Measurements from ENCODE around the gene LTO1. TPM values are rescaled to one million over a fixed set of nuclear protein-coding genes. Genes with fewer than 3 reads are reported as not detected.
A peak's percentile ranks its signal among the peaks of the same experiment; 100 is the strongest.

The LTO1 gene
- total and polyA plus RNA-seq, 3 donors from 2014 or later, result 27.0 to 38.7 (median 38.0) TPM

DNA sequence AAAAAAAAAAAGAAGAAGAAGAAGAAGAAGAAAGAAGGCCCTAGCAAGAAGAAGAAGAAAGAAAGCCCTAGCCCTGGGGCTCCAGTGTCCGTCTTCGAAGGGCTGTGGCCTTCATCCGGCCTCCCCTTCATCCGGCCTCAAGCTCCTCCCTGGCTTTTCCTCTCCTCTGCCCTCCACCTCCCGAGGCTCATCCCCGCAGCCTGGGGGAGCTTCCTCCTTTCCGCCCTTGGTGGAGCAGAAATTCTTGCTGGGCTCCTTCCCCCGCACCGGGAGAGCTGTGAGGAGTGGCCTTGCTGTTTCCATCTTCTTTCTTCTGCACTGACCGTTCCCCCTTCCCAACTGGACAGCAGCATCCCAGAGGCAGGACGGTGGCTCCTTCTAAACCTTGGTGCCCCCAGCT is 9.5 kb upstream of the LTO1 start:
- H3K27ac ChIP-seq, result no peak overlapping the region
- 64 to 68% methylated on average over 10 to 11 of the region's 11 CpGs for WGBS, 2 donors
- no peaks in the 10 kb centered on the region for H3K4me1 ChIP-seq
- TF ChIP-seq, protein P1, sequence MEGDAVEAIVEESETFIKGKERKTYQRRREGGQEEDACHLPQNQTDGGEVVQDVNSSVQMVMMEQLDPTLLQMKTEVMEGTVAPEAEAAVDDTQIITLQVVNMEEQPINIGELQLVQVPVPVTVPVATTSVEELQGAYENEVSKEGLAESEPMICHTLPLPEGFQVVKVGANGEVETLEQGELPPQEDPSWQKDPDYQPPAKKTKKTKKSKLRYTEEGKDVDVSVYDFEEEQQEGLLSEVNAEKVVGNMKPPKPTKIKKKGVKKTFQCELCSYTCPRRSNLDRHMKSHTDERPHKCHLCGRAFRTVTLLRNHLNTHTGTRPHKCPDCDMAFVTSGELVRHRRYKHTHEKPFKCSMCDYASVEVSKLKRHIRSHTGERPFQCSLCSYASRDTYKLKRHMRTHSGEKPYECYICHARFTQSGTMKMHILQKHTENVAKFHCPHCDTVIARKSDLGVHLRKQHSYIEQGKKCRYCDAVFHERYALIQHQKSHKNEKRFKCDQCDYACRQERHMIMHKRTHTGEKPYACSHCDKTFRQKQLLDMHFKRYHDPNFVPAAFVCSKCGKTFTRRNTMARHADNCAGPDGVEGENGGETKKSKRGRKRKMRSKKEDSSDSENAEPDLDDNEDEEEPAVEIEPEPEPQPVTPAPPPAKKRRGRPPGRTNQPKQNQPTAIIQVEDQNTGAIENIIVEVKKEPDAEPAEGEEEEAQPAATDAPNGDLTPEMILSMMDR (IDR thresholded peaks at IDR 0.05), result no peak
- no peak for TF ChIP-seq POLR2A (IDR thresholded peaks at IDR 0.05)
- intact Hi-C loops (cut with DNase I; ENCODE audit: low total_unique reads), result loop anchor here (5.0 kb wide), 1 partner anchor 513 kb away; no protein-coding TSS in a partner anchor
- H3K4me3 ChIP-seq, result no peak overlapping the region
- DNase-seq, result no peak
- H3K36me3 ChIP-seq (ENCODE audit: low read depth, missing control alignments), result no peaks in the 10 kb centered on the region
- no peaks in the 10 kb centered on the region for H3K9me3 ChIP-seq
- no peaks in the 10 kb centered on the region for H3K27me3 ChIP-seq

DNA sequence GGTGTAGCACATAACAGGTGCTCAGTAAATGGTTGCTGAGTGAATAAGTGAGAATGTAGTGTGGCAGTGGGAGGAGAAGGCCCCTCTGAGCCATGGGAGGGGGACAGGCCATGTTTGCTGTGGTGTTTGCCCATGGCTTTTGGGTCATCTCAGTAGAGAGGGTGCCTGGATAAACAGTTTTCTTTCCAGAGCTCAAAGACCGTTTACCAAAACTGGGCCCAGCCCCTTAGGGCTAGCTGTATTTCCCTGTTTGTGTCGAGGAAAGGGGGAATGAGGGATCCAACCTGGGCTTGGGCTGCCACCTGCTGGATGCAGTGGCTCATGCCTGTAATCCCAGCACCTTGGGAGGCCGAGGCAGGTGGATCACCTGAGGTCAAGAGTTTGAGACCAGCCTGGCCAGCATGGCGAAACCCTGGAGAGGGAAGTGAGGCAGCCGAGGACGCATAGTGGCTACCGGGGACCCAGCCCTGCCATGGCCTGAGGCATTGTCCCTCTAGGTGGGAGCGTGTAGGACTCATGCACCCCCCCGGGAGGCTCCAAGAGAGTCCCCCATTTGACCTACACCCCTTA is 8.7 kb upstream of the LTO1 start:
- intact Hi-C loops (cut with DNase I; ENCODE audit: low total_unique reads), result loop anchor here (5.0 kb wide), 1 partner anchor 513 kb away; no protein-coding TSS in a partner anchor

GRCh38 chr11:69682681-69683326 is 7.7 kb upstream of the LTO1 start:
- Histone ChIP-seq H3K27me3 (no peaks in the 10 kb centered on the region), H3K36me3 (ENCODE audit: low read depth, missing control alignments) (no peaks in the 10 kb centered on the region), H3K9me3 (no peaks in the 10 kb centered on the region), H3K4me1 (no peaks in the 10 kb centered on the region), H3K4me3 (no peak overlapping the region), H3K27ac (no peak overlapping the region)
- intact Hi-C loops (cut with DNase I; ENCODE audit: low total_unique reads), result loop anchor here (5.0 kb wide), 1 partner anchor 514 kb away; no protein-coding TSS in a partner anchor
- TF ChIP-seq, protein P1 (IDR thresholded peaks at IDR 0.05), result no peak
- no peak for TF ChIP-seq POLR2A (IDR thresholded peaks at IDR 0.05)
- no peak for DNase-seq
- 90 to 98% methylated on average over 7 of the region's 7 CpGs for WGBS, 2 donors

More for the DNA sequence above, 8.7 kb upstream of the LTO1 start:
- no peaks in the 10 kb centered on the region for H3K9me3 ChIP-seq
- H3K27ac ChIP-seq, result no peak overlapping the region
- H3K4me1 ChIP-seq, result no peaks in the 10 kb centered on the region
- 66 to 82% methylated on average over 6 to 8 of the region's 9 CpGs for WGBS, 2 donors
- TF ChIP-seq, protein P1 (IDR thresholded peaks at IDR 0.05), result peak in 2 of 3 experiments; percentile 21 to 22
- no peak for TF ChIP-seq POLR2A (IDR thresholded peaks at IDR 0.05)
- H3K27me3 ChIP-seq, result no peaks in the 10 kb centered on the region
- no peaks in the 10 kb centered on the region for H3K36me3 ChIP-seq (ENCODE audit: low read depth, missing control alignments)
- H3K4me3 ChIP-seq, result no peak overlapping the region
- no peak for DNase-seq

DNA sequence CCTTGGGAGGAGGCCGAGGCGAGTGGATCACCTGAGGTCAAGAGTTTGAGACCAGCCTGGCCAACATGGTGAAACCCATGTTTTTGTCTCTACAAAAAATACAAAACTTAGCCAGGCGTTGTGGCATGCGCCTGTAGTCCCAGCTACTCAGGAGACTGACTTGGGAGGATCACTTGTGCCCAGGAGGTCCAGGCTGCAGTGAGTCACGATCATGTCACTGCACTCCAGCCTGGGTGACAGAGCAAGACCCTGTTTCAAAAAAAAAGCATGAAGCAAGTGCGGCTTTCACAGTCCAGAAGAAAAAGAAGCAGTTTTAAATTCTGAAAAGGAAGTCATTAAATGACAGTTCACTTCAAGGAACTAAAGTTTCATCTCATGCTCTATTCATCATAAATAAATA is 7.1 kb upstream of the LTO1 start:
- TF ChIP-seq POLR2A (IDR thresholded peaks at IDR 0.05), result no peak
- TF ChIP-seq, protein P1 (IDR thresholded peaks at IDR 0.05), result no peak
- no peaks in the 10 kb centered on the region for H3K9me3 ChIP-seq
- no peak overlapping the region for H3K4me3 ChIP-seq
- no peaks in the 10 kb centered on the region for H3K27me3 ChIP-seq
- WGBS, 2 donors, result 91 to 97% methylated on average over 6 of the region's 6 CpGs
- intact Hi-C loops (cut with DNase I; ENCODE audit: low total_unique reads), result loop anchor here (5.0 kb wide), 1 partner anchor 515 kb away; no protein-coding TSS in a partner anchor
- no peak overlapping the region for H3K27ac ChIP-seq
- no peaks in the 10 kb centered on the region for H3K4me1 ChIP-seq
- DNase-seq, result no peak
- H3K36me3 ChIP-seq (ENCODE audit: low read depth, missing control alignments), result no peaks in the 10 kb centered on the region
